Sigmoid colon (tissue), 4 donors: ENCODE results near the gene CDS1.

ENCODE experiments used
- POLR2AphosphoS5 ChIP-seq, 4 donors: sonication (generic); formaldehyde crosslinking; IDR thresholded peaks; one replicate each; pipeline ENCODE4 v1.6.1; 2017; ENCODE audit warnings: antibody characterized with exemption in 4 of 4
- TF ChIP-seq, protein P1 (sequence below), 4 experiments: fragments of 450-650 bp in 3 of 4; fragments of 200-600 bp in 1 of 4; IDR thresholded peaks; one replicate each; pipeline ENCODE4 v1.5.1; 2016 to 2019; ENCODE audit warnings: antibody characterized with exemption in 4 of 4, mild to moderate bottlenecking in 3 of 4, moderate library complexity in 2 of 4

DNA sequence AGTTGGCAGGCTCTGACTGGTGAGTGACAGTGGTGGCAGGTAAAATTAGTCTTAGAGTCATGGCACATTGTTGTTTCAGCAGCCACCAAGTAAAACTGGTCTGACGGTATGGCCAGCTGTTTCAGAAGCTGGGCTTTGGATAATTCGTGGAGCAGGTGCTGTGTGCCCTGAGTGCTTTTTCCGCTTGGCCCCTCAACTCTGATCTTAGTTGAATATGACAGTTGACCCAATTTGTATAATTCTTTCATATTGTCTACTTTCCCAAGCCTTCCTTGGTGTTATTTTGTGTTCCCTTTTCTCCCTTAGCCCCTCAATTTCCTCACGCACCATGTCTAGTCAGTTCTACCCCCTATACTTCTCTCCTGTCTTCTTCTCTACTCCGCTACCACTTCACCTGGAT, 32.0 kb downstream of the CDS1 start:
- TF ChIP-seq POLR2AphosphoS5 (IDR thresholded peaks at IDR 0.05) = no peak
- TF ChIP-seq, protein P1, sequence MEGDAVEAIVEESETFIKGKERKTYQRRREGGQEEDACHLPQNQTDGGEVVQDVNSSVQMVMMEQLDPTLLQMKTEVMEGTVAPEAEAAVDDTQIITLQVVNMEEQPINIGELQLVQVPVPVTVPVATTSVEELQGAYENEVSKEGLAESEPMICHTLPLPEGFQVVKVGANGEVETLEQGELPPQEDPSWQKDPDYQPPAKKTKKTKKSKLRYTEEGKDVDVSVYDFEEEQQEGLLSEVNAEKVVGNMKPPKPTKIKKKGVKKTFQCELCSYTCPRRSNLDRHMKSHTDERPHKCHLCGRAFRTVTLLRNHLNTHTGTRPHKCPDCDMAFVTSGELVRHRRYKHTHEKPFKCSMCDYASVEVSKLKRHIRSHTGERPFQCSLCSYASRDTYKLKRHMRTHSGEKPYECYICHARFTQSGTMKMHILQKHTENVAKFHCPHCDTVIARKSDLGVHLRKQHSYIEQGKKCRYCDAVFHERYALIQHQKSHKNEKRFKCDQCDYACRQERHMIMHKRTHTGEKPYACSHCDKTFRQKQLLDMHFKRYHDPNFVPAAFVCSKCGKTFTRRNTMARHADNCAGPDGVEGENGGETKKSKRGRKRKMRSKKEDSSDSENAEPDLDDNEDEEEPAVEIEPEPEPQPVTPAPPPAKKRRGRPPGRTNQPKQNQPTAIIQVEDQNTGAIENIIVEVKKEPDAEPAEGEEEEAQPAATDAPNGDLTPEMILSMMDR (IDR thresholded peaks at IDR 0.05) = no peak
